Measurements from ENCODE around the gene RGS8.

The RGS8 gene

DNA sequence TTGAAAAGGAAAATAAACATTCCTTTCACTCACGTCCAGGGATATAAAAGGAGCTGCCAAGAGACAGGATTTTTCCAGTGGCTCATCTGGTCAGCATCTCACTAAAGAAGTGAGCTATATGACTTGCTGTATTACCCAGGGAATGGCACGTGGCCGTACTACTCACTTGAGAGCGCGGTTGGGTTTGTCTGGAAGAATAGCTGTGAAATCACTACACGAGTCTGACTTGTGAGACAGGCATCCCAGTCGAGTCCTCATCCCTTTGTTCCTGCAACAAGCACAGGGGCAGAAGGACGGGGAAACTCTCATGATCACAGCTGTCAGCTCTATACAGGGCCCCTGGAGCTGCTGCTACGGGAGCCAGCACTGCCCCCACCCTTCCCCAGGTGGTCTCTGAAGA, 17.7 kb downstream of the RGS8 start:
- TF ChIP-seq CTCF (IDR thresholded peaks at IDR 0.05; ENCODE audit: insufficient read depth, low read depth, low read length, missing control alignments), result no peak
- DNase-seq (ENCODE audit: low read depth), result no peak
- no peak overlapping the region for H3K4me3 ChIP-seq (ENCODE audit: low read depth, low read length)

DNA sequence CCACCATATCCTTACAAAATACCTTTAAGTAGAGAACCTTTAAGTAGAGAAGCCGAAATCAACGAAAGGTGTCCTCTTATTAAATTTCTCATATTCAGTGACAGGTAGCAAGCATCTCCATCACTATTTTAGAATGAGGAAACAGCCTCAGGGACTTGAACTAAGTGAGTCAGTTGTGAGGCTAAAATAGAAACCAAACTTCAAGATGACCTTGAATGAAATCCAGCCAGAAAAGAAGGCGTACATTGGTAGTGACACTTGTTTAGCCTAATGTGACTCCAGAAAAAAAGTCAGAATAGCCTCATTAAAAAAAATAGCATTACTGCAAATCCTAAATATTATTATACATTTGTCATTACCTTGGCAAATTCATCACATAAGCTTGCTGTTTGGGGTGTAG, 20.1 kb downstream of the RGS8 start:
- DNase-seq (ENCODE audit: low read depth), result no peak
- no peak for TF ChIP-seq CTCF (IDR thresholded peaks at IDR 0.05; ENCODE audit: insufficient read depth, low read depth, low read length, missing control alignments)
- no peak overlapping the region for H3K4me3 ChIP-seq (ENCODE audit: low read depth, low read length)

DNA sequence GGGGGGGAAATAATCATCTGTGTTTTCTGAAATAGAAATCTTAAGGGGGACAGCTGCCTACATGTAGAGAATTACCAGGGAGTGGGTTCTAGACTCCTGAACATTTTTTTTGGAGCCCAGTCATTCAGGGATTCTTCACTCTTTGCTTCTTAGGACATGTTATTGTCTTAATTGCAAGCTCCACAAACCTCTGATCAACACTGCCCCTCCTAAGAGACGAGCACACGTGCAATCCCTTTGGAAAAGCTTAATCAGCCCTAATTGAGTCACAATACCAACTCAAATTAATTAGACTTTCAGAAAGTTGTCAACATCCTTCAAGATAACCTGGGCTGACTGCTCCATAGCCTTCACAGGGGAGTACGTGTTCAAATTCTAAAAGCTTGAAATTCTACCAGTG, 21.4 kb downstream of the RGS8 start:
- no peak overlapping the region for H3K4me3 ChIP-seq (ENCODE audit: low read depth, low read length)
- DNase-seq (ENCODE audit: low read depth), result no peak
- TF ChIP-seq CTCF (IDR thresholded peaks at IDR 0.05; ENCODE audit: insufficient read depth, low read depth, low read length, missing control alignments), result no peak

GRCh38 chr1:182662121-182662890, 22.1 kb downstream of the RGS8 start:
- H3K4me3 ChIP-seq (ENCODE audit: low read depth, low read length), result no peak overlapping the region
- no peak for DNase-seq (ENCODE audit: low read depth)
- TF ChIP-seq CTCF (IDR thresholded peaks at IDR 0.05; ENCODE audit: insufficient read depth, low read depth, low read length, missing control alignments), result no peak

DNA sequence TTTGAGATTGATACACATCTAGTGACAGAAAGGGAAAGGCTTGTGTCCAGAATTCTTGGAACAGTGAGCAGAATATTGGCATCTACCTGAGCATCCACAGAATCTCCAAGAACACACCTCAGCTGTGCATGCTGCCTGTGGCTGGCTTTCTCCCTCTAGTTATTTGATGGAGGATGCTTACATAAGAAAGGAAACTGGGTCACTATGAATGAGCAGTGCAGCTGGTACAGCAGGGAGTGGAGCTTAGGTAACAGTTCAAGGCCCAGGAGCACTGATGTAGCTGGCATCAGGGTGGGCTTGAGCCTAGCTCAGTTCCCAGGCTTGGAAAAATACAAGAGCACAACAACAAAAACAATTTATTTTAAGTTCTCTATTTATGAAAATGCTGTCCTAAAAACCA, 26.3 kb downstream of the RGS8 start:
- TF ChIP-seq CTCF (IDR thresholded peaks at IDR 0.05; ENCODE audit: insufficient read depth, low read depth, low read length, missing control alignments), result no peak
- DNase-seq (ENCODE audit: low read depth), result no peak
- no peak overlapping the region for H3K4me3 ChIP-seq (ENCODE audit: low read depth, low read length)

DNA sequence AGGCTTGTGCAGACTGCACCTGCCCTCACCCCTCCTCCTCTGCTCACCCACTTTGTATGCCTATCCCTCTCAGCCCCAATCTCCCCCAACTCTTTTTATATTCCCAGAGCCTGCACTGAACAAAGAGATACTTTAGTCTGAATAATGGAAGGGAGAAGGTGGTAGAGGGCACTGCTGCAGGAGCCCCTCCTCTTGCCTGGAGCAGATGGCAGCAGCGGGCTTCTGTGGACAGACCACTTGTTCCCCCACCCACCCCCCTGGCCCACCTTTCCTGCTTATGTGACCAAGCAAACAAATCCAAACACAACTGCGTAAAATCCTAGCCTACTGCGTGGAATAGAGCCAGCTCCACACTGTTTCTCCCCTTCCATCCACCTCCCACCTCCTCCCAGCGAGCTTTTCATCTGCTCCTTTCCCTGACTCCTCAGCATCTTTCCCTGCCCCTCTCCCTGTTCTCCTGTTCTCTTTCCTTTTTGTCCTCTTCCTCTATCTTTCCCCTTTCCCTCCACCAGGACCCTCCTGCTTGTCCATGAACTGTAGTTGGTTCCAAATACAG, 27.5 kb downstream of the RGS8 start:
- H3K4me3 ChIP-seq (ENCODE audit: low read depth, low read length), result no peak overlapping the region
- DNase-seq (ENCODE audit: low read depth), result no peak
- TF ChIP-seq CTCF (IDR thresholded peaks at IDR 0.05; ENCODE audit: insufficient read depth, low read depth, low read length, missing control alignments), result no peak

GRCh38 chr1:182653986-182654385, 30.4 kb downstream of the RGS8 start:
- no peak for TF ChIP-seq CTCF (IDR thresholded peaks at IDR 0.05; ENCODE audit: insufficient read depth, low read depth, low read length, missing control alignments)
- DNase-seq (ENCODE audit: low read depth), result no peak
- H3K4me3 ChIP-seq (ENCODE audit: low read depth, low read length), result no peak overlapping the region

Data from GM12865 (cell line).